ENCODE data around the gene WBP2NL.

The WBP2NL gene

GRCh38 chr22:42035256-42035655, 36.7 kb downstream of the WBP2NL start:
- peaks cover 38% of the 10 kb centered on the region for H3K9me3 Mint-ChIP-seq
- no peak overlapping the region for H3K27ac Mint-ChIP-seq
- H3K36me3 Mint-ChIP-seq (ENCODE audit: low read depth): peaks cover 23% of the 10 kb centered on the region
- no peak overlapping the region for H3K4me3 Mint-ChIP-seq
- peaks cover 24% of the 10 kb centered on the region for H3K4me1 Mint-ChIP-seq (ENCODE audit: low read depth)
- peaks cover 7% of the 10 kb centered on the region for H3K27me3 Mint-ChIP-seq (ENCODE audit: low read depth)

GRCh38 chr22:42039271-42039670, 40.7 kb downstream of the WBP2NL start:
- Mint-ChIP-seq H3K4me1 (ENCODE audit: low read depth) (peaks cover 9% of the 10 kb centered on the region), H3K27ac (no peak overlapping the region), H3K9me3 (peaks cover 57% of the 10 kb centered on the region), H3K27me3 (ENCODE audit: low read depth) (peaks cover 7% of the 10 kb centered on the region), H3K4me3 (no peak overlapping the region), H3K36me3 (ENCODE audit: low read depth) (peaks cover 27% of the 10 kb centered on the region)

- Mint-ChIP-seq H3K27me3 (ENCODE audit: low read depth) (peaks cover 7% of the 10 kb centered on the region), H3K36me3 (ENCODE audit: low read depth) (peaks cover 25% of the 10 kb centered on the region), H3K27ac (no peak overlapping the region), H3K4me3 (no peak overlapping the region), H3K4me1 (ENCODE audit: low read depth) (peaks cover 5% of the 10 kb centered on the region), H3K9me3 (peaks cover 40% of the 10 kb centered on the region)
Observed at GRCh38 chr22:42041784-42042183, 43.2 kb downstream of the WBP2NL start.

GRCh38 chr22:42050641-42051180, 52.1 kb downstream of the WBP2NL start:
- Mint-ChIP-seq H3K4me3 (no peak overlapping the region), H3K27ac (no peak overlapping the region), H3K4me1 (ENCODE audit: low read depth) (peaks cover 2% of the 10 kb centered on the region), H3K36me3 (ENCODE audit: low read depth) (peaks cover 5% of the 10 kb centered on the region), H3K27me3 (ENCODE audit: low read depth) (no peaks in the 10 kb centered on the region), H3K9me3 (peaks cover 1% of the 10 kb centered on the region)

GRCh38 chr22:42052765-42053164, 54.2 kb downstream of the WBP2NL start:
- Mint-ChIP-seq H3K4me1 (ENCODE audit: low read depth) (peaks cover 3% of the 10 kb centered on the region), H3K36me3 (ENCODE audit: low read depth) (peaks cover 19% of the 10 kb centered on the region), H3K4me3 (no peak overlapping the region), H3K27ac (no peak overlapping the region), H3K9me3 (peaks cover 19% of the 10 kb centered on the region), H3K27me3 (ENCODE audit: low read depth) (no peaks in the 10 kb centered on the region)

- Mint-ChIP-seq H3K27me3 (ENCODE audit: low read depth) (no peaks in the 10 kb centered on the region), H3K4me1 (ENCODE audit: low read depth) (peaks cover 3% of the 10 kb centered on the region), H3K9me3 (peaks cover 32% of the 10 kb centered on the region), H3K27ac (no peak overlapping the region), H3K4me3 (no peak overlapping the region), H3K36me3 (ENCODE audit: low read depth) (peaks cover 50% of the 10 kb centered on the region)
Observed at GRCh38 chr22:42056757-42057511, 58.3 kb downstream of the WBP2NL start.

GRCh38 chr22:42060489-42060888, 61.9 kb downstream of the WBP2NL start:
- Mint-ChIP-seq H3K4me3 (no peak overlapping the region), H3K36me3 (ENCODE audit: low read depth) (peaks cover 63% of the 10 kb centered on the region), H3K4me1 (ENCODE audit: low read depth) (peaks cover 3% of the 10 kb centered on the region), H3K27ac (no peak overlapping the region), H3K9me3 (peaks cover 32% of the 10 kb centered on the region), H3K27me3 (ENCODE audit: low read depth) (no peaks in the 10 kb centered on the region)

- H3K4me3 Mint-ChIP-seq: no peak overlapping the region
- no peaks in the 10 kb centered on the region for H3K4me1 Mint-ChIP-seq (ENCODE audit: low read depth)
- H3K36me3 Mint-ChIP-seq (ENCODE audit: low read depth): peaks cover 61% of the 10 kb centered on the region
- peaks cover 27% of the 10 kb centered on the region for H3K9me3 Mint-ChIP-seq
- H3K27me3 Mint-ChIP-seq (ENCODE audit: low read depth): no peaks in the 10 kb centered on the region
- no peak overlapping the region for H3K27ac Mint-ChIP-seq
Observed at GRCh38 chr22:42061041-42061440, 62.5 kb downstream of the WBP2NL start.

- H3K4me1 Mint-ChIP-seq (ENCODE audit: low read depth): no peaks in the 10 kb centered on the region
- H3K4me3 Mint-ChIP-seq: no peak overlapping the region
- no peaks in the 10 kb centered on the region for H3K27me3 Mint-ChIP-seq (ENCODE audit: low read depth)
- H3K36me3 Mint-ChIP-seq (ENCODE audit: low read depth): peaks cover 61% of the 10 kb centered on the region
- no peak overlapping the region for H3K27ac Mint-ChIP-seq
- peaks cover 12% of the 10 kb centered on the region for H3K9me3 Mint-ChIP-seq
Observed at GRCh38 chr22:42062506-42063170, 64.0 kb downstream of the WBP2NL start.

GRCh38 chr22:42064629-42065028, 66.0 kb downstream of the WBP2NL start:
- H3K9me3 Mint-ChIP-seq: no peaks in the 10 kb centered on the region
- H3K27ac Mint-ChIP-seq: no peak overlapping the region
- H3K27me3 Mint-ChIP-seq (ENCODE audit: low read depth): no peaks in the 10 kb centered on the region
- no peaks in the 10 kb centered on the region for H3K4me1 Mint-ChIP-seq (ENCODE audit: low read depth)
- peaks cover 49% of the 10 kb centered on the region for H3K36me3 Mint-ChIP-seq (ENCODE audit: low read depth)
- no peak overlapping the region for H3K4me3 Mint-ChIP-seq

- no peak overlapping the region for H3K27ac Mint-ChIP-seq
- H3K4me3 Mint-ChIP-seq: no peak overlapping the region
- no peaks in the 10 kb centered on the region for H3K27me3 Mint-ChIP-seq (ENCODE audit: low read depth)
- peaks cover 41% of the 10 kb centered on the region for H3K36me3 Mint-ChIP-seq (ENCODE audit: low read depth)
- H3K9me3 Mint-ChIP-seq: no peaks in the 10 kb centered on the region
- H3K4me1 Mint-ChIP-seq (ENCODE audit: low read depth): peaks cover 5% of the 10 kb centered on the region
Observed at GRCh38 chr22:42065438-42066125, 67.0 kb downstream of the WBP2NL start.

GRCh38 chr22:42066126-42066761, 67.7 kb downstream of the WBP2NL start:
- Mint-ChIP-seq H3K9me3 (no peaks in the 10 kb centered on the region), H3K27me3 (ENCODE audit: low read depth) (no peaks in the 10 kb centered on the region), H3K27ac (no peak overlapping the region), H3K36me3 (ENCODE audit: low read depth) (peaks cover 36% of the 10 kb centered on the region), H3K4me1 (ENCODE audit: low read depth) (peaks cover 11% of the 10 kb centered on the region), H3K4me3 (no peak overlapping the region)

- Mint-ChIP-seq H3K36me3 (ENCODE audit: low read depth) (peaks cover 36% of the 10 kb centered on the region), H3K27me3 (ENCODE audit: low read depth) (no peaks in the 10 kb centered on the region), H3K4me3 (no peak overlapping the region), H3K9me3 (no peaks in the 10 kb centered on the region), H3K4me1 (ENCODE audit: low read depth) (peaks cover 18% of the 10 kb centered on the region), H3K27ac (no peak overlapping the region)
Observed at GRCh38 chr22:42066937-42067336, 68.3 kb downstream of the WBP2NL start.

GRCh38 chr22:42067671-42068251, 69.2 kb downstream of the WBP2NL start:
- H3K4me1 Mint-ChIP-seq (ENCODE audit: low read depth): peaks cover 21% of the 10 kb centered on the region
- H3K36me3 Mint-ChIP-seq (ENCODE audit: low read depth): peaks cover 31% of the 10 kb centered on the region
- no peaks in the 10 kb centered on the region for H3K27me3 Mint-ChIP-seq (ENCODE audit: low read depth)
- no peaks in the 10 kb centered on the region for H3K9me3 Mint-ChIP-seq
- no peak overlapping the region for H3K27ac Mint-ChIP-seq
- H3K4me3 Mint-ChIP-seq: no peak overlapping the region
